Measurements from ENCODE around the gene COPS8.

COPS8 gene

DNA sequence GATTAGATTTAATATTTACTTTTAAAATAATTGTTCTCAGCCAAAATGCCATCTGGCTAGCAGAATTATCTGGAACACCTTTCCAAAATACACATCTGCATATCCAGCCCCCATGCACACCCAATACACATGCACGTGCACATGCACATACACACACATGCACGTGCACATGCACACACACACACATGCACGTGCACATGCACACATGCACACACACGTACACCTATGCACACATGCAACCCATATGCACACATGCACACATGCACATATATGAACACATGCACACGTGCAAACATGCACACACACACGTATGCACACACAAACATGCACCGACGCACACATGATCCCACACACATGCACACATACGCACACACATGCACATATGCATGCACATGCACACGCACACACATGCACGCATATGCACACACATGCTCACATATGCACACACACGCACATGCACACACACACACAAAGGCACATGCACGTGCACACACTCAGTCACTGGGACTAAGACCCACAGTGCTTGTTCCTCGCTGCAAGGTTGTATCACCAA, 53.5 kb downstream of the COPS8 start:
- DNase-seq (ENCODE audit: low read depth): no peak
- TF ChIP-seq, protein P1, sequence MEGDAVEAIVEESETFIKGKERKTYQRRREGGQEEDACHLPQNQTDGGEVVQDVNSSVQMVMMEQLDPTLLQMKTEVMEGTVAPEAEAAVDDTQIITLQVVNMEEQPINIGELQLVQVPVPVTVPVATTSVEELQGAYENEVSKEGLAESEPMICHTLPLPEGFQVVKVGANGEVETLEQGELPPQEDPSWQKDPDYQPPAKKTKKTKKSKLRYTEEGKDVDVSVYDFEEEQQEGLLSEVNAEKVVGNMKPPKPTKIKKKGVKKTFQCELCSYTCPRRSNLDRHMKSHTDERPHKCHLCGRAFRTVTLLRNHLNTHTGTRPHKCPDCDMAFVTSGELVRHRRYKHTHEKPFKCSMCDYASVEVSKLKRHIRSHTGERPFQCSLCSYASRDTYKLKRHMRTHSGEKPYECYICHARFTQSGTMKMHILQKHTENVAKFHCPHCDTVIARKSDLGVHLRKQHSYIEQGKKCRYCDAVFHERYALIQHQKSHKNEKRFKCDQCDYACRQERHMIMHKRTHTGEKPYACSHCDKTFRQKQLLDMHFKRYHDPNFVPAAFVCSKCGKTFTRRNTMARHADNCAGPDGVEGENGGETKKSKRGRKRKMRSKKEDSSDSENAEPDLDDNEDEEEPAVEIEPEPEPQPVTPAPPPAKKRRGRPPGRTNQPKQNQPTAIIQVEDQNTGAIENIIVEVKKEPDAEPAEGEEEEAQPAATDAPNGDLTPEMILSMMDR (IDR thresholded peaks at IDR 0.05; ENCODE audit: low read depth, low read length, missing control alignments): no peak
- no peak overlapping the region for H3K4me3 ChIP-seq (ENCODE audit: low read depth, low read length)

DNA sequence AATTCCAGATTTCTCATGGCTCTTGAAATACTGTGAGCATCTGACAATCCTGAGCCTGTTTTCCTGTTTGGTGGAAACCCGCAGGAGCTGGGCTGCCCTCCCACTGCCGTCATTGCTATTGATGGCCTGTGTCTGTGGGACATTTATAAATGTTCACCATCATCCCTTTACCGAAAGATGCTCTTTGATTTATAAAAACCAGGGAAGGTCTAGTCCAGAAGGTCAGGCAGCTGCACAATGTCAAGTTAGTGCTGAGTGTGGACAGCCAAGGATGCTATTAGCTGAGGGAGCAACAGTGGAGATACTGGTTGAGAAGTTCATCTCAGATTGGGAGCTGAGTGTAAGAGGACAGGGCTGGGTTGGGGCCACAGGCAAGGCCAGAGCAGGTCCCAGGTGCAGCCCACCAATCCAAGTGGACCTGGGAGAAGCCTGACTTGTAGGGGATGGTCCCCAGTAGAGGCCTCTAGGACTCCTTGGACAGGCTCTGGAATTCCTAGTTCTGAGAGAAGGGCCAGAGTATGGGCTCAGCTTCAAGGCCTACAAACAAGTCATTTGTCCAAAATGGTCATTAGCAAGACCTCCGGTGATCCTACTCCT, 55.1 kb downstream of the COPS8 start:
- TF ChIP-seq, protein P1 (IDR thresholded peaks at IDR 0.05; ENCODE audit: low read depth, low read length, missing control alignments): no peak
- no peak for DNase-seq (ENCODE audit: low read depth)
- H3K4me3 ChIP-seq (ENCODE audit: low read depth, low read length): no peak overlapping the region

DNA sequence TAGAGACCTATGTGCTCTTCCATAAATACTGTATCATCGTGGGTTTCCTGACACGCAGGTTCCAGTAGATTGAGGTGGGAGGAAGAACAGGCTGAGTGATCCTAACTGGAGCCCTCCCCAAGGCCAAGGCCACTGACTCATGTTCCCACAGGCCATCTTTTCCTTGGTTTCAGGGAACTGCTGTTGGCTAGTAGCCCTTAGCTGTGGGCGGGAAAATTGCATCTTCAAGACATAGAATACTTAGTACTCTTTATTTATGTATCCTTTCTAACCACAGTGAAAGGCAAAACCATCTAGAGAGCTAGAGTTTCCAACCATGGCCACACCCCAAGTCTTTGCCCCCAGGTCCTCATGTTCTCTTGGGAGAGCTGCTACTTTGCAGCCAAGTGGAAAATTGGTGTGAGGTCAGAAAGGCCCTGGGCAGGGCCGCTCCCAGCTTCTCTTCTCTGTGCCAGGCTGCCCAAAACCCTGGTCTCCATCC, 55.9 kb downstream of the COPS8 start:
- TF ChIP-seq, protein P1 (IDR thresholded peaks at IDR 0.05; ENCODE audit: low read depth, low read length, missing control alignments): no peak
- no peak for DNase-seq (ENCODE audit: low read depth)
- H3K4me3 ChIP-seq (ENCODE audit: low read depth, low read length): no peak overlapping the region

DNA sequence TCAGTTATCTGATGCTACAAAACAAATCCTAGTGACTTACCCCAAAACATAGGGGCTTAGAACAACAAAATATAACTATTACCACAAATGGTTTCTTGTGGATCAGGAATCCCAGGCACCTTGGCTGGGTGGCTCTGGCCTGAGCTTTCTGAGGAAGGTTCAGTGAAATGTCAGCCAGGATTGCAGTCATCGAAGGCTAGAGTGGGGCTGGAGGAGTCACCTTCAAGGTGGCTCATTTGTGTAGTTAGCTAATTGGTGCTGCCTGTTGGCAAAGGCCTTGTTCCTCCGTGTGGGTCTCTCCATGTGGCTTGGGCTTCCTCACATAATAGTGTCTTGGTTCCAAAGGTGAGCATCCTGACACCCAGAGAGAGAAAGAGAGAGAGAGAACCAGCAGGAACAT, 57.4 kb downstream of the COPS8 start:
- DNase-seq (ENCODE audit: low read depth): no peak
- TF ChIP-seq, protein P1 (IDR thresholded peaks at IDR 0.05; ENCODE audit: low read depth, low read length, missing control alignments): no peak
- H3K4me3 ChIP-seq (ENCODE audit: low read depth, low read length): no peak overlapping the region

DNA sequence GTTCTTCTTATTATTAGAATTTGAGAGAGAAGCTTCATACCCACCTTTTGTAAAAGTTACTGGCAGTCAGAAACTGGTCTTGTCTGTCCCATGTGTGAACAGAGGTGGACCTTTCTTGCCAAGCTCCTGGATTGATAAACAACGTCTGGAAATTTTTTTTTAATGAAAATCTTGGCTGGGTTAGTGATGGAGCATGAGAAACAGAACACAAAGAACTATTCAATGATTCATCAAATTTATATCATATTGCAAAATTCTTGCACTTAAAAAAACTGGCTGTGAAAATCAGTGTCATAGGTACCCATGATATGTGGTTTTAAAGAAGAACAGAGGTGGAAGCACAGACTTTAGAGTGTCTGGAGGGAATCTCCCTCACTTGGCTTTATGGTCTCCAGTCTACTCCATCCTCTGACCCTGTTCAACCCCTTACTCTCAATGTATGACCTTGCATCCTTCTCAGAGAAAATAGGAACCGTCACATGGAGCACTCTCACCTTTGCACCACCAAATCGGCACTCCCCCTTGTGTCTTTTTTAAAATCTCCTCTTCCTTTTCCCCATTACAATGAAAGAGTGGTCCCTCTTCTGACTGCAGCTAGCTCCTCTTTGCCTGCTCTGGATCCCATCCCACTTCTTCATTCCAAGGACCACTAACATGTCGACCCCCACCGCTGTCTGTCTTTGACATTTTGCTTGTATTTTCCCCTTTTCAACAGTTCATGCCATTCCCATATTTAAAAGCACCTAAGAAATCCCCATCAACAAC, 58.2 kb downstream of the COPS8 start:
- DNase-seq (ENCODE audit: low read depth): no peak
- TF ChIP-seq, protein P1 (IDR thresholded peaks at IDR 0.05; ENCODE audit: low read depth, low read length, missing control alignments): no peak
- H3K4me3 ChIP-seq (ENCODE audit: low read depth, low read length): no peak overlapping the region

DNA sequence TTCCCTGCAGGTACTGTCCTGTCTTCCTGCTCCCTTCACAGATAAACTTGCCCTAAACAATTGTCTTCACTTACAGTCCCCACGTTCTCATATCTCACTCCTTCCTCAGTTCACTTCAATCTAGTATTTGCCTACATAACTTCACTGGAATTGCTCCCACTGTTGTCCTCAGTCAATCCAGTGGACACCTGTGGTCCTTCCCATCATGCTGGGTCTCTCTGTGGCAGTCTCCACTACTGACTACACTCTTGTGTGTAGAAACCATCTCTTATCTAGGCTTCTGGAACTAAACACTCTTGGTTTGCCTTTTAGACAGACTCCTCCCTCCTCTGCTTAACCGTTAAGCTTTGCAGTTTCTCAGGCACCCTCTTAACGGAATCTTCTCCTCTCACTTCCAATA, 58.8 kb downstream of the COPS8 start:
- TF ChIP-seq, protein P1 (IDR thresholded peaks at IDR 0.05; ENCODE audit: low read depth, low read length, missing control alignments): no peak
- DNase-seq (ENCODE audit: low read depth): no peak
- H3K4me3 ChIP-seq (ENCODE audit: low read depth, low read length): no peak overlapping the region

All from GM12864 (cell line).